ENCODE data around the gene TUBGCP4. TPM values are rescaled to one million over a fixed set of nuclear protein-coding genes. Genes with fewer than 3 reads are reported as not detected.

TUBGCP4 gene
- total RNA-seq, 8 experiments from 2014 or later, result 4.9 to 30.4 (median 8.5) TPM

- peak in 2 of 8 experiments; percentile 50 to 63 for ATAC-seq (replicated peaks in 6 of 8)
- no peaks in the 10 kb centered on the region for H3K4me1 ChIP-seq (replicated peaks in 1 of 2)
- in situ Hi-C loops (cut with MboI; ENCODE audit: low pct_unique_long_range_greater_than_20kb in 2 of 9, low sequenced_read_pairs in 9 of 9, unreplicated experiment in 9 of 9), result no loop called here
- H3K4me3 ChIP-seq, result no peak overlapping the region
- no peak overlapping the region for H3K27ac ChIP-seq
- WGBS, 10 experiments, result 56 to 100% (median 90%) methylated on average over 1 to 5 of the region's 5 CpGs
These were observed 39.8 kb downstream of the TUBGCP4 start for GRCh38 chr15:43410572-43411214.

GRCh38 chr15:43412096-43412495, 41.2 kb downstream of the TUBGCP4 start:
- Histone ChIP-seq H3K4me1 (replicated peaks in 1 of 2) (no peaks in the 10 kb centered on the region), H3K4me3 (no peak overlapping the region), H3K27ac (no peak overlapping the region)
- ATAC-seq (replicated peaks in 6 of 8), result no peak
- in situ Hi-C loops (cut with MboI; ENCODE audit: low pct_unique_long_range_greater_than_20kb in 2 of 9, low sequenced_read_pairs in 9 of 9, unreplicated experiment in 9 of 9), result no loop called here
- 100% methylated on average over 1 of the region's 1 CpG; no CpG with 5 or more reads in 7 of the 10 experiments for WGBS, 10 experiments

GRCh38 chr15:43414196-43414595, 43.3 kb downstream of the TUBGCP4 start:
- ATAC-seq (replicated peaks in 6 of 8), result no peak
- no peaks in the 10 kb centered on the region for H3K4me1 ChIP-seq (replicated peaks in 1 of 2)
- in situ Hi-C loops (cut with MboI; ENCODE audit: low pct_unique_long_range_greater_than_20kb in 2 of 9, low sequenced_read_pairs in 9 of 9, unreplicated experiment in 9 of 9), result no loop called here
- no peak overlapping the region for H3K4me3 ChIP-seq
- no peak overlapping the region for H3K27ac ChIP-seq

DNA sequence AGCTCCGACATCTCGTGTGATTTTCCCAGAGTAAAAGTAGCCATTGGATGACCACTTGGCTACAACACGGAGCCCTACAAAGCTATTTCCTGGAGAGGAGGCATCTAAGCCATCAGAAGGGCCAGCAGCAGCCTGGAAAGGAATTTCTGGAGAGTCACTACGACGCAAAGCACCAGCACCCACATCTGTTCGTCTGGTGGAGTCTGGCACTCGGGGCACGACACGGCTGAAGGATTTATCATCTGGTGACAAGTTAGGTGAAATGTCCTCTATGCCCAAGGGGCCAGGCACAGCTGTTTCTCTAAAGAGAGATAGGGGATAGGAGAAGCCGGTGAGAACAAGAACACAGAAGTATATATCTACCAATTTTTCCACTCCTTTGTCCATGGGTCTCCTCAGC, 49.5 kb downstream of the TUBGCP4 start:
- ATAC-seq (replicated peaks in 6 of 8), result no peak
- WGBS, 10 experiments, result 77 to 95% (median 87%) methylated on average over 1 to 7 of the region's 10 CpGs; no CpG with 5 or more reads in 2 of the 10 experiments
- H3K4me3 ChIP-seq, result no peak overlapping the region
- no peak overlapping the region for H3K27ac ChIP-seq
- no peaks in the 10 kb centered on the region for H3K4me1 ChIP-seq (replicated peaks in 1 of 2)
- in situ Hi-C loops (cut with MboI; ENCODE audit: low pct_unique_long_range_greater_than_20kb in 2 of 9, low sequenced_read_pairs in 9 of 9, unreplicated experiment in 9 of 9), result no loop called here

GRCh38 chr15:43420876-43421275, 50.0 kb downstream of the TUBGCP4 start:
- in situ Hi-C loops (cut with MboI; ENCODE audit: low pct_unique_long_range_greater_than_20kb in 2 of 9, low sequenced_read_pairs in 9 of 9, unreplicated experiment in 9 of 9), result no loop called here
- no peak overlapping the region for H3K4me3 ChIP-seq
- no peak for ATAC-seq (replicated peaks in 6 of 8)
- no peak overlapping the region for H3K27ac ChIP-seq
- 91 to 100% (median 98%) methylated on average over 1 to 6 of the region's 7 CpGs; no CpG with 5 or more reads in 2 of the 10 experiments for WGBS, 10 experiments
- H3K4me1 ChIP-seq (replicated peaks in 1 of 2), result no peaks in the 10 kb centered on the region

DNA sequence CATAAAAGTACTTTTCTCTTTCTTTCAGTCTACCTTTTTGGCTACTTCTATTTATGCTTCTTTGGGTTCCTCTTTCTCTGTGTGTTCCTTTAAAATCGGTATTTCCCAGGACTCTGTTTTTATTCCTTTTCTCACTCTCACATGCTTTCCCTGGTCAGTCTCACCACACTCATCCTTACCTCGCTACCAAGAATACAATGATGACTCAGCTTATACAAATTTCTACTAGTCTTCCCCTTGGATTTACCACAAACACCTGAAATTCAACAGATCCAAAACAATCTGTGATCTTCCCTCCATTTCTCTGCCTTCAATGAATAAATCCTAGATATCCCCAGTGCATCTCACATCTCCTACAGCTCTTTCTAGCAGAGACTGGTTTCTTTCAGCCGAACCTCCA, 52.9 kb downstream of the TUBGCP4 start:
- Histone ChIP-seq H3K4me1 (replicated peaks in 1 of 2) (no peaks in the 10 kb centered on the region), H3K27ac (no peak overlapping the region), H3K4me3 (no peak overlapping the region)
- WGBS, 10 experiments, result 90 to 100% (median 96%) methylated on average over 2 to 3 of the region's 3 CpGs
- in situ Hi-C loops (cut with MboI; ENCODE audit: low pct_unique_long_range_greater_than_20kb in 2 of 9, low sequenced_read_pairs in 9 of 9, unreplicated experiment in 9 of 9), result no loop called here
- ATAC-seq (replicated peaks in 6 of 8), result no peak

DNA sequence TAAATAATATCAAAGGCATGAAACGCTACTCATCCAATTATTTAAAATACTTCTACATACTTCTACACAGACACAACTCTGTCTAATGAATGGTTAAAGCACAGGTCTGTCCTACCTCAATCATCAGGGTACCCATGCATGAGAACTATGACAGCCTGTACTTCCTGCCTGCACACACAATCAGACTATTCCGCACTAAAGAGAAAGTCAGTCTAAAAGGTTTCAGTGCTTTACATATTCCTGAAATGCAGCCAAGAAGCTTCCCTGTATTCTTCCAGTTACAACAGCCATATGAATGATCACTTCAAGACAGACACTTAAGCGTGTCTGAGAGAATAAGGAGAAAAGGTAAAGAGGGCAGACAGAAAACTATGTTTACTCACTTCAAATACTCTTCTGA, 58.8 kb downstream of the TUBGCP4 start:
- Histone ChIP-seq H3K4me1 (replicated peaks in 1 of 2) (no peaks in the 10 kb centered on the region), H3K4me3 (no peak overlapping the region), H3K27ac (no peak overlapping the region)
- peak in 4 of 8 experiments; percentile 9 to 97 (median 94) for ATAC-seq (replicated peaks in 6 of 8)
- in situ Hi-C loops (cut with MboI; ENCODE audit: low pct_unique_long_range_greater_than_20kb in 2 of 9, low sequenced_read_pairs in 9 of 9, unreplicated experiment in 9 of 9), result no loop called here
- WGBS, 10 experiments, result 0 to 96% (median 60%) methylated on average over 1 to 3 of the region's 3 CpGs; no CpG with 5 or more reads in 1 of the 10 experiments

- H3K4me3 ChIP-seq, result no peak overlapping the region
- in situ Hi-C loops (cut with MboI; ENCODE audit: low pct_unique_long_range_greater_than_20kb in 2 of 9, low sequenced_read_pairs in 9 of 9, unreplicated experiment in 9 of 9), result no loop called here
- no peaks in the 10 kb centered on the region for H3K4me1 ChIP-seq (replicated peaks in 1 of 2)
- no peak overlapping the region for H3K27ac ChIP-seq
- 33 to 96% (median 86%) methylated on average over 1 to 4 of the region's 4 CpGs for WGBS, 10 experiments
- no peak for ATAC-seq (replicated peaks in 6 of 8)
These were observed 62.3 kb downstream of the TUBGCP4 start for GRCh38 chr15:43433165-43433564.

- H3K4me3 ChIP-seq, result no peak overlapping the region
- 76 to 100% (median 96%) methylated on average over 1 to 3 of the region's 3 CpGs; no CpG with 5 or more reads in 2 of the 10 experiments for WGBS, 10 experiments
- no peak overlapping the region for H3K27ac ChIP-seq
- no peaks in the 10 kb centered on the region for H3K4me1 ChIP-seq (replicated peaks in 1 of 2)
- in situ Hi-C loops (cut with MboI; ENCODE audit: low pct_unique_long_range_greater_than_20kb in 2 of 9, low sequenced_read_pairs in 9 of 9, unreplicated experiment in 9 of 9), result no loop called here
- ATAC-seq (replicated peaks in 6 of 8), result no peak
These were observed 62.9 kb downstream of the TUBGCP4 start for GRCh38 chr15:43433661-43434303.

- H3K27ac ChIP-seq, result no peak overlapping the region
- ATAC-seq (replicated peaks in 6 of 8), result no peak
- in situ Hi-C loops (cut with MboI; ENCODE audit: low pct_unique_long_range_greater_than_20kb in 2 of 9, low sequenced_read_pairs in 9 of 9, unreplicated experiment in 9 of 9), result no loop called here
These were observed 63.5 kb downstream of the TUBGCP4 start for GRCh38 chr15:43434446-43434845.

DNA sequence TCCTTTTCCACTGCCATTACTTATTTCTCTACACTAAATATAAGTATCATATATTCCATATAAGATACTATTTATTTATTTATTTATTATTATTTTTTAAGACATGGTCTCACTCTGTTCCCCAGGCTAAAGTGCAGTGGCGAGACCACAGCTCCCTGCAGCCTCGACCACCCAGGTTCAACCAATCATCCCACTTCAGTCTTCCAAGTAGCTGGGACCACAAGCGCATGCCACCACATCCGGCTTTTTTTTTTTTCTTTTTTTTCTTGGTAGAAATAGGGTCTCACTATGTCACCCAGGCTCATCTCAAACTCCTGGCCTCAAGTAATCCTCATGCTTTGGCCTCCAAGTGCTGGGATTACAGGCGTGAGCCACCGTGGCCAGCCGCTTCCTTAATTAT, 65.5 kb downstream of the TUBGCP4 start:
- in situ Hi-C loops (cut with MboI; ENCODE audit: low pct_unique_long_range_greater_than_20kb in 2 of 9, low sequenced_read_pairs in 9 of 9, unreplicated experiment in 9 of 9), result no loop called here
- no peak overlapping the region for H3K4me3 ChIP-seq
- peaks cover 0 to 3% of the 10 kb centered on the region in 2 donors for H3K4me1 ChIP-seq (replicated peaks in 1 of 2)
- H3K27ac ChIP-seq, result no peak overlapping the region
- ATAC-seq (replicated peaks in 6 of 8), result no peak
- 83 to 100% (median 93%) methylated on average over 1 to 6 of the region's 7 CpGs; no CpG with 5 or more reads in 1 of the 10 experiments for WGBS, 10 experiments

More at GRCh38 chr15:43434446-43434845, 63.5 kb downstream of the TUBGCP4 start:
- Histone ChIP-seq H3K4me3 (no peak overlapping the region), H3K4me1 (replicated peaks in 1 of 2) (no peaks in the 10 kb centered on the region)

DNA sequence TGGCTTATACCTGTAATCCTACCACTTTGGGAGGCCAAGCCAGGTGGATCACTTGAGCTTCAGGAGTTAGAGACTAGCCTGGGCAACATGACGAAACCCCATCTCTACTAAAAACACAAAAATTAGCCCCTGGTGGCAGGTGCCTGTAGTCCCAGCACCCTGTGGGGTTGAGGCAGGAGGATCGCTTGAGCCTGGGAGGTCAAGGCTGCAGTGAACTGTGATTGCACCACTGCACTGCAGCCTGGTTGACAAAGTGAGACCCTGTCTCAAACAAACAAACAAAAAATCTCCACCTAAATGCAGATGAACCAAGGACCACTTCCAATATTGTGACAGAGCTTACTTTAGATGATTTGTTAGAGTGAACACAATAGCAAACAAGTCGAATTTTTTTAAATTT, 68.4 kb downstream of the TUBGCP4 start:
- Histone ChIP-seq H3K27ac (no peak overlapping the region), H3K4me1 (replicated peaks in 1 of 2) (peaks cover 0 to 3% of the 10 kb centered on the region in 2 donors), H3K4me3 (no peak overlapping the region)
- 27 to 88% (median 64%) methylated on average over 1 to 3 of the region's 3 CpGs for WGBS, 10 experiments
- no peak for ATAC-seq (replicated peaks in 6 of 8)
- in situ Hi-C loops (cut with MboI; ENCODE audit: low pct_unique_long_range_greater_than_20kb in 2 of 9, low sequenced_read_pairs in 9 of 9, unreplicated experiment in 9 of 9), result no loop called here

- H3K27ac ChIP-seq, result peak overlapping the region; percentile 67 to 76
- peaks cover 0 to 3% of the 10 kb centered on the region in 2 donors for H3K4me1 ChIP-seq (replicated peaks in 1 of 2)
- peak; percentile 96 to 98 (median 97) for ATAC-seq (replicated peaks in 6 of 8)
- in situ Hi-C loops (cut with MboI; ENCODE audit: low pct_unique_long_range_greater_than_20kb in 2 of 9, low sequenced_read_pairs in 9 of 9, unreplicated experiment in 9 of 9), result no loop called here
- WGBS, 10 experiments, result 0 to 75% (median 56%) methylated on average over 2 to 4 of the region's 4 CpGs; no CpG with 5 or more reads in 1 of the 10 experiments
- H3K4me3 ChIP-seq, result no peak overlapping the region
These were observed 69.9 kb downstream of the TUBGCP4 start for GRCh38 chr15:43440721-43441281.

All from motor neuron (in vitro differentiated cells).